Stomach (tissue), 9 donors: Measurements from ENCODE around the gene RBM19. TPM values are rescaled to one million over a fixed set of nuclear protein-coding genes. Genes with fewer than 3 reads are reported as not detected.
"Not testable (repeated sequence)": the region's sequence is repeated elsewhere in the genome, so short reads cannot be mapped to it uniquely, and the experiment has no call there.

Experiments used
- DNase-seq, 2 donors: peaks; one replicate each; pipeline versions ENCODE4 v3.0.0 to v3.0.0-alpha.2; 2013 to 2019
- H3K27ac ChIP-seq, 5 donors: fragments of 200-600 bp in 4 of 5; sonication (generic) in 4 of 5; one replicate each; pipeline ENCODE4 v1.5.1; 2013 to 2019; ENCODE audit warnings: mild to moderate bottlenecking in 1 of 5, moderate library complexity in 1 of 5
- H3K27me3 ChIP-seq, 3 donors: fragments of 200-600 bp; sonication (generic); one replicate each; pipeline ENCODE4 v1.5.1; 2017 to 2019; ENCODE audit warnings: mixed run types in 1 of 3
- H3K36me3 ChIP-seq, 4 donors: fragments of 200-600 bp; sonication (generic); 1 replicate in 3 of 4; 2 replicates in 1 of 4; pipeline ENCODE4 v1.5.1; 2016 to 2019
- H3K4me1 ChIP-seq, 4 donors: fragments of 200-600 bp; sonication (generic); one replicate each; pipeline ENCODE4 v1.5.1; 2016 to 2019
- H3K4me3 ChIP-seq, 4 donors: fragments of 200-600 bp; sonication (generic) in 3 of 4; one replicate each; pipeline ENCODE4 v1.5.1; 2016 to 2019; ENCODE audit warnings: mild to moderate bottlenecking in 1 of 4
- H3K9me3 ChIP-seq, 4 donors: fragments of 200-600 bp; sonication (generic); one replicate each; pipeline ENCODE4 v1.5.1; 2016 to 2019
- CTCF ChIP-seq, 7 experiments: fragments of 450-650 bp in 4 of 7; fragments of 200-600 bp in 3 of 7; sonication (generic) in 3 of 7; IDR thresholded peaks; one replicate each; pipeline ENCODE4 v1.5.1; 2016 to 2019; ENCODE audit warnings: antibody characterized with exemption in 7 of 7, control low read depth in 2 of 7, mild to moderate bottlenecking in 1 of 7
- EP300 ChIP-seq: sonication (generic); formaldehyde crosslinking; IDR thresholded peaks from one replicate; pipeline ENCODE4 v1.6.1; 2017; ENCODE audit warnings: antibody characterized with exemption
- POLR2A ChIP-seq, 4 donors: fragments of 450-650 bp; IDR thresholded peaks; one replicate each; pipeline ENCODE4 v1.6.1; 2016; ENCODE audit warnings: antibody characterized with exemption in 4 of 4, control low read depth in 2 of 4, mild to moderate bottlenecking in 1 of 4, moderate library complexity in 1 of 4
- POLR2AphosphoS5 ChIP-seq, 3 donors: sonication (generic); formaldehyde crosslinking; IDR thresholded peaks; one replicate each; pipeline ENCODE4 v1.6.1; 2016; ENCODE audit warnings: antibody characterized with exemption in 3 of 3
- WGBS, 5 donors: extraction: QIAGEN DNeasy Blood & Tissue Kit in 3 of 5; methylation state at CpG; one replicate each; pipeline versions ENCODE4 v1.1.5 to v1.1.7; 2013 to 2018; 5-methylcytosine and 5-hydroxymethylcytosine counted together
- intact Hi-C: fragments of 100-400 bp; cut with DNase I; formaldehyde crosslinking; loops from one replicate; pipeline ENCODE4 v1.15.1; 2023; ENCODE audit warnings: low total_unique reads
- polyA plus RNA-seq, 3 donors: library from polyadenylated mRNA; stranded (reverse); fragments of 200-250 nt; gene quantifications; one replicate each; pipeline ENCODE4 v1.2.3, GENCODE V29; 2013
- total RNA-seq, 5 donors: library from RNA; depleted of rRNA; stranded (reverse); fragments of >200 nt; gene quantifications; one replicate each; pipeline versions ENCODE4 v1.1.0 to v1.2.3, GENCODE V29; 2014 to 2016
- donor health status: healthy with polysubstance abuse.
- donor health status: Bipolar disorder and iron deficiency.
- donor health status: healthy.

The RBM19 gene
- total and polyA plus RNA-seq, 8 donors: 8.1 to 109 (median 27.3) TPM

GRCh38 chr12:113907446-113908180 lies 58.5 kb downstream of the RBM19 start:
- intact Hi-C loops: no loop called here
- peaks cover 15 to 99% (median 91%) of the 10 kb centered on the region in 4 donors for H3K36me3 ChIP-seq

GRCh38 chr12:113906411-113907200 lies 59.5 kb downstream of the RBM19 start:
- Histone ChIP-seq H3K9me3 (no peaks in the 10 kb centered on the region), H3K4me3 (no peak overlapping the region), H3K27ac (no peak overlapping the region), H3K36me3 (peaks cover 15 to 91% (median 84%) of the 10 kb centered on the region in 4 donors), H3K27me3 (no peaks in the 10 kb centered on the region), H3K4me1 (no peaks in the 10 kb centered on the region)
- TF ChIP-seq POLR2A (IDR thresholded peaks at IDR 0.05): no peak
- TF ChIP-seq EP300: no peak
- no peak for TF ChIP-seq CTCF (IDR thresholded peaks at IDR 0.05)
- no peak for TF ChIP-seq POLR2AphosphoS5 (IDR thresholded peaks at IDR 0.05)
- no peak for DNase-seq
- 95 to 98% (median 97%) methylated on average over 12 to 19 of the region's 19 CpGs for WGBS, 5 donors
- intact Hi-C loops: no loop called here

More at GRCh38 chr12:113907446-113908180, 58.5 kb downstream of the RBM19 start:
- Histone ChIP-seq H3K9me3 (no peaks in the 10 kb centered on the region), H3K27ac (no peak overlapping the region), H3K4me1 (no peaks in the 10 kb centered on the region), H3K27me3 (no peaks in the 10 kb centered on the region), H3K4me3 (no peak overlapping the region)
- no peak for TF ChIP-seq POLR2AphosphoS5 (IDR thresholded peaks at IDR 0.05)
- TF ChIP-seq EP300: no peak
- TF ChIP-seq POLR2A (IDR thresholded peaks at IDR 0.05): no peak
- TF ChIP-seq CTCF (IDR thresholded peaks at IDR 0.05): no peak
- DNase-seq: no peak
- 91 to 96% (median 94%) methylated on average over 10 to 11 of the region's 11 CpGs for WGBS, 5 donors

GRCh38 chr12:113905829-113906228 lies 60.3 kb downstream of the RBM19 start:
- DNase-seq: no peak
- no peak for TF ChIP-seq CTCF (IDR thresholded peaks at IDR 0.05)
- no peak for TF ChIP-seq EP300
- no peak for TF ChIP-seq POLR2A (IDR thresholded peaks at IDR 0.05)
- no peak for TF ChIP-seq POLR2AphosphoS5 (IDR thresholded peaks at IDR 0.05)
- no peak overlapping the region for H3K27ac ChIP-seq
- no peak overlapping the region for H3K4me3 ChIP-seq
- H3K36me3 ChIP-seq: peaks cover 15 to 83% (median 77%) of the 10 kb centered on the region in 4 donors
- no peaks in the 10 kb centered on the region for H3K9me3 ChIP-seq
- H3K4me1 ChIP-seq: no peaks in the 10 kb centered on the region
- no peaks in the 10 kb centered on the region for H3K27me3 ChIP-seq
- intact Hi-C loops: no loop called here
- 71 to 93% (median 74%) methylated on average over 3 to 4 of the region's 4 CpGs for WGBS, 5 donors

- 80 to 87% (median 84%) methylated on average over 4 of the region's 4 CpGs for WGBS, 5 donors
- Histone ChIP-seq H3K27me3 (no peaks in the 10 kb centered on the region), H3K36me3 (peaks cover 12 to 70% (median 54%) of the 10 kb centered on the region in 4 donors), H3K9me3 (no peaks in the 10 kb centered on the region), H3K27ac (no peak overlapping the region), H3K4me1 (no peaks in the 10 kb centered on the region), H3K4me3 (no peak overlapping the region)
- intact Hi-C loops: no loop called here
- no peak for DNase-seq
- TF ChIP-seq EP300 (no peak), POLR2A (IDR thresholded peaks at IDR 0.05) (no peak)
These were observed 62.7 kb downstream of the RBM19 start for GRCh38 chr12:113903381-113903863.

GRCh38 chr12:113901319-113901718 lies 64.8 kb downstream of the RBM19 start:
- 90 to 98% (median 96%) methylated on average over 6 of the region's 6 CpGs for WGBS, 5 donors
- H3K4me1 ChIP-seq, intact Hi-C loops, H3K4me3 ChIP-seq, H3K9me3 ChIP-seq, H3K27me3 ChIP-seq, H3K27ac ChIP-seq, DNase-seq: not testable (repeated sequence)
- H3K36me3 ChIP-seq: peaks cover 8 to 52% (median 43%) of the 10 kb centered on the region in 4 donors
